ENCODE measurements around the gene ZBTB1.

GRCh38 chr14:64566651-64567122 lies 62.1 kb downstream of the ZBTB1 start:
- no peak for TF ChIP-seq CTCF (IDR thresholded peaks at IDR 0.05)
- TF ChIP-seq POLR2A (IDR thresholded peaks at IDR 0.05): no peak

All from adrenal gland (tissue), 5 donors.